Stimulated activated CD8-positive, alpha-beta memory T cell treated with anti-CD3 and anti-CD28 coated beads, Interleukin-15, amount 100 ng/mL, for 4 hours (primary cell): ENCODE measurements around the gene GAREM1.
"Not testable (repeated sequence)": the region's sequence is repeated elsewhere in the genome, so short reads cannot be mapped to it uniquely, and the experiment has no call there.

Experiments used
- DNase-seq, 2 donors: peaks; one replicate each; pipeline ENCODE4 v3.0.0-alpha.2; 2020; ENCODE audit warnings: low read depth in 2 of 2

Gene GAREM1

GRCh38 chr18:32291623-32292022 is 179.1 kb downstream of the GAREM1 start:
- DNase-seq, result not testable (repeated sequence)

DNA sequence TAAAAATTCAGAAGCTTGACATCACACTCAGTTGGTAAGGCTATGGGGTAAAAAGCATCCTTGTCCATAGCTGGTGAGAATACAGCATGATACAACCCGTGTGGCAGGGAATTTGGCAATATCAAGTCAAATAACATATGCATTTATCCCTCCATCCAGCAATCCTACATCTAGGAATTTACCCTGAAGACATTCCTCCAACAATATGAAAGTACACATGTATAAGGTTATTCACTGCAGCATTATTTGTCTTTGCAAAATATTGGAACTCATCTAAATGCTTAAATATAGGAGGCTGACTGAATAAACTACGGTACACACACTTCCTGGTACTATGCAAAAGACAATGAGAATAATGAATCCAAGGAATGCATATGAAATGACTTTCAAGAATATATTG is 179.9 kb downstream of the GAREM1 start:
- DNase-seq, result no peak

DNA sequence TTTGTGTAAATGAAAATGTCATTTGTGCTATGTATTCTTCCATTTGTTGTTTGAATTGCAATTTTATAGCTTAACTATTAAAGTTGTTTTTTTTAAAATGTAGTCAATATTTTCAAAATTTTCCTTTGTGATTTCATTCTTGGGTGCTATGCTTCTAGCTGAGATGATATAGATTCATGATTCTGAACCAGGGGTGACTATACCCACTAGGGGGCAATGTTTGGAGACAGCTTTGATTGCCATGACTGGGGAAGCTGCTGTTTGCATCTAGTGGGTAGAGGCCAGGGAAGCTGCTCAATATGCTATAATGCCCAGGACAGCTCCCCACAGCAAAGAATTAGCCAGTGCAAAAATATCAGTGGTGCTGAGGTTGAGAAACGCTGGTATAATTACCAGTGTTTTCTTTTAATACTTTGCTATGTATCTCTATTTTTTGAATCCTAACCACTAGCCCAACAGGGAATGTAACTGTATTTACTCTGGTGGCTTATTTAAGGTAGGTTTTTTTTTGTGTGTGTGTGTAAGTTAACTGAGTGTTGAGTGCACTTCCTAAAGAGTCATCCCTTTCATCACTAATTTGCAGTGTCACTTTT is 181.1 kb downstream of the GAREM1 start:
- DNase-seq, result no peak

GRCh38 chr18:32287873-32288272 is 182.8 kb downstream of the GAREM1 start:
- DNase-seq, result no peak

DNA sequence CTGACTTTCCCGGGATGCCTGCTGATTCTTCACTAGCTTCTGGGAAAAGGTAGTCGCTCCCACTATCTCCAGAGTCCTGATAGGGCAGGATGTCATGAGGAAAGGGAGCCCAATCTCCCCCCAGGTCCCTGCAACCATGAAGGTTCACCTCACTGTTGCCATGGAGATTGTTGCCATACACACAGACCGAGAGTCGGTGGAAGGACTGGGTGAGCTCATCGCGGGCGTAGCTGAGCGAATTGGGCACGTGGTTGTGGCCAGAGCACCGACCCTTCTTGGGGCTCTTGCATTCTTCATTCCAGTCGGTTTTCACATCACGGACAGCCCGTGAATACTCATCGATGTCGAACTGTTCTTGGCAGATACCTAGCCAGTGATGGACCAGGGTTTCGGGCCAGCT is 183.4 kb downstream of the GAREM1 start:
- no peak for DNase-seq

DNA sequence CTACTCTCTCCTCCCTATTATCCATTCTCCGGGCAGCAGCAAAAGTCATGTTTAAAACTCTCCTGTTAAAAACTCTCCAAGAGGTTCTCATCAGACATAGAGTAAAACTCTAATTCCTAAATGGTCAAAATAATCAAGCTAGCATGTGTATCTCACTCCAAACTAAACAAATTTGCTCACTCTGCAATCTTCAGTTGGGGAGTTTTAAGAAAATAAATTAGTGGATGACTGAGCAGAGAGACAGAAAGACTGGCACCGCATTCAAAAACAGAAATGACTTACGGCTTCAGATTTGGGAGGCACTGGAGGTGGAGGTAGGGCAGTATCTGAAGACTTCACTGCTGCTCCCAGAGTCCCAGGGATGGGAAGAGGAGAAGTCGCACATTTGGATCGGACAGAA is 183.9 kb downstream of the GAREM1 start:
- DNase-seq, result no peak

DNA sequence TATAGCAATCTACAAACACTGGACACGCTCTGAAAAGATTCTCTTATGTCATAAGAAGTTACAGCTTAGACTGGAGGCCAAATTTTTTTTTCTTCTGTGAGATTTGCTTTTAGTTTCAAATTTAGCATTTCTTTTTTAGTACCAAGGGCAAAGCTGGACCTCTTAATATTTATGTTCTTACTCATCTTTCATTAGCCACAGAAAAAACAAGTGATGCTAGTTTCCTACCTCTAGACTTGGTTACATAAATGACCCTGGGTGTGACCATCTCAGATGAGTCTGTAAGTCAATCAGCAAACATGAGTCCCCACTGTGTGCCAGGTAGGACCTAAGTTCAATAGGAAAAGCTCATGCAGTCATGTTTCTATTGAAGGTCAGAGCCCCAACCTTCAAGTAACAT is 186.4 kb downstream of the GAREM1 start:
- DNase-seq, result no peak

DNA sequence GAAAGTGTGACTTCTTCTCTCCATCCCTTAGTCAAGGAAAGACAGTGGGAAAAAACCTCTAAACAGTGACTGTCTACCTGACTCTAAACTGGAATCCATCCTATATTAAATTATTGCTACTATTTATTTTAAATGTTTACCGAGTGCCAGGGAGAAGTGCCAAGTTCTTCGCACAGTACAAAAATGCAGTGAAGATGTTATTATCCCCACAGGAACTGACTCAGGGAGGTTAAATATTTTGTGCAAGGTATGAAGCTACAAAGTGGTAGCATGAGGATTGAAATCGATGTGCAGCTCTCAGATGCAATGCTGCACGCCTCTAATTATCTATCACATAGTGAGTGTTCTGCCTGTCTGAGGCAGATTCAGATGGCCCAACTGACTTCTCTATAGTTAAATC is 189.8 kb downstream of the GAREM1 start:
- DNase-seq, result no peak

- DNase-seq, result no peak
These were observed 190.4 kb downstream of the GAREM1 start for GRCh38 chr18:32280188-32280783.

GRCh38 chr18:32278177-32278799 is 192.4 kb downstream of the GAREM1 start:
- no peak for DNase-seq

DNA sequence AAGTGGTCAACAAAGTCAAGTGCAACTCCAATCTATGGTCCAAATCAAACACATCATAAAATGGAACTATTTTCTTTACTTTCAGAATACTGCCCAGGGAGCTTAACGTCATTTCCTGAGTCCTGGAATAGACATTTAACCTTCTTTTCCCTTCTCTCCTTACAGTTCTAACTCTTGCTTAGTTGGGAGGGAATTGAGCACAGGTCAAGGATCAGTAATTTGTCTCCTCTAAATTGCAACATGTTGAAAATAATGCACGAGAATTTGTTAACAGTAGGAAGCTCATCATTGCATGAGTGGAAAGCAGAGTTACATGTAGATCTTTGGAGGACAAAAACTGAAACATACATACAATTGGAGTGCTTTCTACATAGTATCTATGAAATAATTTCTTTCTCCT is 193.1 kb downstream of the GAREM1 start:
- DNase-seq, result no peak

GRCh38 chr18:32276906-32277305 is 193.8 kb downstream of the GAREM1 start:
- no peak for DNase-seq

DNA sequence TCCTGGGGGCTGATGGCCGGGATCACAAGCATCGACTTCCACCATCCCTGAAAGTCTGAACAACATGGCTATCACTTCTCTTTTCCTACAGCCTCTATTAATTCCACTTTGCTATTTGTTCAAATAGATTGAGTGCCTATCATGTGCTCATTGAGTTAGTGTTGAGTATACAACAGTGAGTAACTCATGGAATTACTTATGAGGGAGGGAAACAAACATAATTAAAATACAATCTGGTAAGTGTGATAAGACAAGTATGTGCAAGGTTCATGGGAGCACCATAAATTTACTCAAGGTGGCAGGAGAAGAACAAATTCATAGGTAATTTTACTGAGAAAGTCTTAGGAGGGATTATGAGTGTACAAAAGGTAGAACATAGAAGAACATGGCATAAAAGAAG is 194.4 kb downstream of the GAREM1 start:
- DNase-seq, result no peak

- DNase-seq, result no peak
These were observed 195.5 kb downstream of the GAREM1 start for GRCh38 chr18:32275221-32275620.

DNA sequence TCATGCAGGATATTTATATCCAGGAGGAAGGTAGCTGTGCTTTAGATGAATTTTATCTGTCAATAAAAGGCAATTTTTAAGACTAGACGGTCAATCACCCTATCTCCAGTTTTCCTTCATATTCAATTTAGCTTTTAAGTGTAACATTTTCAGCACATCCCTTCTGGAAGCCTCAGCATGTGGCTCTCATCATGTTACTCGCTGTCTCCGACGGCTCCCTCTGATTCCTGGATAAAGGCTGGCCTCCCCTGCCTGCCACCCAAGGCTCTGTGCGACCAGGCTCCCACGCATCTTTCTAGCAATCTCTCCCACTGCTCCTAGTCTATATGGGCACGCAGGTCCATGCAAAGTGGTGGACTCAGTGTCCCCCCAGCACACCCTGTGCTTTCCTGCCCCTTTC is 196.4 kb downstream of the GAREM1 start:
- no peak for DNase-seq

DNA sequence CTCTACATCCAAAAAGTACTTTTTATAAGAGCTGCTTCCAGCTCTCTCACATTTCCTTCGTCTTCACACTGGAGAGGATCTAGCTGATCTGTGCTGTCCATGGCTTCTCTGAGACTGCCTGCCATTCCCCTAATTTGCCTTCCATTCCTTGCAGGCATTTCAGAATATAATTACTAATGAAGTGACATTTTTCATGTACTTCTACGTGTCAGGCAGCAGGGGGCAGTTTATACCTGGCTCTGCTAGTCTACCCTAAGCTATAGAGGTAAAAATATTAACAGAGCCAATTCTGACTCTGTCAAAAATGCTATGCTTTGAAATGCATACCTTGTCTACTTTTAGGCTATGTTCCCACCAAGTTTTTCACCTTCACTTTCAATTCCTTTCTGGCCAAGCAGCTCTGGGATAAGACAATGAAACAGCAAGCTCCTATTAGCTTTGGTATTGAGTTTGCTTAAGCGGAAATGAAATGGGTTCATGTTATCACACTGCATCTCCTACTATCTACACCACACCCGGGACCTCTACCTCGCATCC is 198.9 kb downstream of the GAREM1 start:
- DNase-seq, result no peak

DNA sequence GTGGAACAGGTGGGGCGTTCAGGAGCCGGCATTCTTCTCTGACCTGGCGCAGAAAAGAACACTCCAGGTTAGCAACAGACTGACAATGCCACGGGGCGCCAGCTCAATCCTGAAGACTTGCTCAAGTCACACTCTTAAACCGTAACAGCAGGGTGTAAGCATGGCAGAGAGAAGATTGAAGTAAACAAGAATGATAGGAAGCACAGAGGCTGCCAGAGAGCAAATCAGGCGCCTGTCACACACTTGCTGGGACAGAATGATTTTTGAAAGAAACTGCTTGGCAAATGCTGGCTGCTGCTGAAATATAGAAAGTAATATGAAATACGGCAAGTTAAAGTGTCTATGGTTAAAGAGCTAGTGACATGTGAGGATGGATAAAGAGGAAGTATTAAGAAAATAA is 200.3 kb downstream of the GAREM1 start:
- no peak for DNase-seq

DNA sequence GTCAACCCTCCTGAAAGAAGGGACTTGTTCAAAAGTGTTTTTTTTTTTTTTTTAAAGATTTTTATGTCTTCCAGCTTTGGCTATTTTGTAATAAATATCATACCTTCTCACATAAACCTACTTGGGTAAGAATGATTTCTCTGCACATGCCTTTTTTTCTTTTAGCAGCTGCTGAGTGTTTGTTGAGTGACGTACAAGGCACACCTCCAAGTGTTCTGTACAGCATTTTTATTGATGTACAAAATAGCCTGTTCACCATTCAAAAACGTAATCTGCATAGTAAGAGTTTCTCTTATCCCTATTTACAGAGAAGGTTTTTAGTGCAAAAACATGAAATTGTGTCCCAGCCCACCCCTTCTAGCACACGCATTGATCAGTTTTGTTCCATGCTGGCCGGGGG is 203.2 kb downstream of the GAREM1 start:
- DNase-seq, result no peak

DNA sequence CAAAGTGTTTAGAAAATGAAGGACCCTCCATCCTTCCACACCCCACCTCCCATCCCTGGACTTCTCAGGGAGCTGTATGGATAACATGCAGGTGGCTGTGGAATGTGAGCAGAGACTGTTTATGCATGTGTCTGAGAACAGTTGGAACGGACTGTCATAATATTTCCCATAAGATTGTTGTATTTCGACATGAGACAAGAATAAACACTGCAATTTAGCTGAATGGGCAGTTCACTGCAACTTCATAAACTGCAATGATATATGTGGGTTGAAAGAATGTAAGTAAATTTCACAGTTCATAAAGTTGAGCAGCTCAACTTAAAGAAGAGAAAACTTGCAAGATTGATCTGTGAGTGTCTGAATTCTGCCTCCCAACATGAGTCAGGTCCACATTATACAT is 206.3 kb downstream of the GAREM1 start:
- no peak for DNase-seq

DNA sequence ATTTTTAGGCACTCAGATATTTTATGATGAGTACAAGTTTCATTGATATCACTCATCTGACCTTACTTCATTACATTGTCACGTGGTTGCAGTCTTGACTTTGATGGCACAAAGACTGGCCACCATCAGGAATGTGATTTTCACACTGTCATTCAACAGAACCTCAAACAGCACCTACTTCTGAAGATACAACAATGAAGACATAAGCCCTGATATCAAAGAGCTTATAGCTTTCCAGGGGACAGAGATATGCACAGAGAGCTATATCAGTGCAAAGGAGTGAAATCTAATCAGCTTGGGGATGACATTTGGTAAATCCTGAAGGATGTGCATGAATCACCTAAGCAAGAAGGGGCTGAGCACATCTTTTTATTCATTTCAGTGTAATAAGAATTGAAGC is 208.6 kb downstream of the GAREM1 start:
- DNase-seq, result no peak

- no peak for DNase-seq
These were observed 209.7 kb downstream of the GAREM1 start for GRCh38 chr18:32261003-32261402.

GRCh38 chr18:32259553-32259952 is 211.1 kb downstream of the GAREM1 start:
- DNase-seq, result no peak

- no peak for DNase-seq
These were observed 212.0 kb downstream of the GAREM1 start for GRCh38 chr18:32258558-32259204.
